ENCODE measurements around the gene SNAP91.

GRCh38 chr6:83597511-83597910 lies 111.4 kb downstream of the SNAP91 start:
- no peak for TF ChIP-seq POLR2A (IDR thresholded peaks at IDR 0.05)
- TF ChIP-seq, protein P1, sequence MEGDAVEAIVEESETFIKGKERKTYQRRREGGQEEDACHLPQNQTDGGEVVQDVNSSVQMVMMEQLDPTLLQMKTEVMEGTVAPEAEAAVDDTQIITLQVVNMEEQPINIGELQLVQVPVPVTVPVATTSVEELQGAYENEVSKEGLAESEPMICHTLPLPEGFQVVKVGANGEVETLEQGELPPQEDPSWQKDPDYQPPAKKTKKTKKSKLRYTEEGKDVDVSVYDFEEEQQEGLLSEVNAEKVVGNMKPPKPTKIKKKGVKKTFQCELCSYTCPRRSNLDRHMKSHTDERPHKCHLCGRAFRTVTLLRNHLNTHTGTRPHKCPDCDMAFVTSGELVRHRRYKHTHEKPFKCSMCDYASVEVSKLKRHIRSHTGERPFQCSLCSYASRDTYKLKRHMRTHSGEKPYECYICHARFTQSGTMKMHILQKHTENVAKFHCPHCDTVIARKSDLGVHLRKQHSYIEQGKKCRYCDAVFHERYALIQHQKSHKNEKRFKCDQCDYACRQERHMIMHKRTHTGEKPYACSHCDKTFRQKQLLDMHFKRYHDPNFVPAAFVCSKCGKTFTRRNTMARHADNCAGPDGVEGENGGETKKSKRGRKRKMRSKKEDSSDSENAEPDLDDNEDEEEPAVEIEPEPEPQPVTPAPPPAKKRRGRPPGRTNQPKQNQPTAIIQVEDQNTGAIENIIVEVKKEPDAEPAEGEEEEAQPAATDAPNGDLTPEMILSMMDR (IDR thresholded peaks at IDR 0.05) = no peak
